ENCODE results near the gene NEURL3.
"Not testable (repeated sequence)": the region's sequence is repeated elsewhere in the genome, so short reads cannot be mapped to it uniquely, and the experiment has no call there.

NEURL3 gene

GRCh38 chr2:96506016-96506906 lies 1.1 kb upstream of the NEURL3 start:
- no peak for DNase-seq

- DNase-seq = no peak
Observed at GRCh38 chr2:96503637-96504243, 1.4 kb downstream of the NEURL3 start.

- DNase-seq = no peak
Observed at GRCh38 chr2:96502891-96503636, 2.1 kb downstream of the NEURL3 start.

- DNase-seq = no peak
Observed at GRCh38 chr2:96501886-96502810, 3.0 kb downstream of the NEURL3 start.

- DNase-seq = no peak
Observed at GRCh38 chr2:96501471-96501874, 3.7 kb downstream of the NEURL3 start.

- no peak for DNase-seq
Observed at GRCh38 chr2:96500385-96501066, 4.6 kb downstream of the NEURL3 start.

- DNase-seq = no peak
Observed at GRCh38 chr2:96499061-96499960, 5.8 kb downstream of the NEURL3 start.

- not testable (repeated sequence) for DNase-seq
Observed at GRCh38 chr2:96498611-96499010, 6.5 kb downstream of the NEURL3 start.

GRCh38 chr2:96498021-96498431 lies 7.1 kb downstream of the NEURL3 start:
- no peak for DNase-seq

- no peak for DNase-seq
Observed at GRCh38 chr2:96495982-96496629, 9.1 kb downstream of the NEURL3 start.

GRCh38 chr2:96494188-96494587 lies 11.0 kb downstream of the NEURL3 start:
- DNase-seq = no peak

- no peak for DNase-seq
Observed at GRCh38 chr2:96493072-96493471, 12.1 kb downstream of the NEURL3 start.

GRCh38 chr2:96491860-96492497 lies 13.2 kb downstream of the NEURL3 start:
- DNase-seq = no peak

GRCh38 chr2:96489663-96490062 lies 15.5 kb downstream of the NEURL3 start:
- DNase-seq = no peak

GRCh38 chr2:96489261-96489660 lies 15.9 kb downstream of the NEURL3 start:
- no peak for DNase-seq

- DNase-seq = no peak
Observed at GRCh38 chr2:96486696-96487095, 18.5 kb downstream of the NEURL3 start.

GRCh38 chr2:96485751-96486651 lies 19.2 kb downstream of the NEURL3 start:
- peak; percentile 83 for DNase-seq

- no peak for DNase-seq
Observed at GRCh38 chr2:96485350-96485749, 19.8 kb downstream of the NEURL3 start.

GRCh38 chr2:96484091-96484490 lies 21.1 kb downstream of the NEURL3 start:
- DNase-seq = no peak

Measured in activated naive CD4-positive, alpha-beta T cell treated with anti-CD3 and anti-CD28 coated beads, Interleukin-2, amount 50 U/mL, for 16 hours (primary cell).